Hematopoietic multipotent progenitor cell treated with erythropoietin and hydrocortisone succinate and interleukin-3 and kit ligand, for 8 days (in vitro differentiated cells): ENCODE results near the gene PNKD.

Source experiments
- DNase-seq: peaks from one replicate; pipeline ENCODE4 v3.0.0-alpha.2; 2015

PNKD gene

GRCh38 chr2:218383892-218384519 lies 113.7 kb downstream of the PNKD start:
- DNase-seq: no peak

DNA sequence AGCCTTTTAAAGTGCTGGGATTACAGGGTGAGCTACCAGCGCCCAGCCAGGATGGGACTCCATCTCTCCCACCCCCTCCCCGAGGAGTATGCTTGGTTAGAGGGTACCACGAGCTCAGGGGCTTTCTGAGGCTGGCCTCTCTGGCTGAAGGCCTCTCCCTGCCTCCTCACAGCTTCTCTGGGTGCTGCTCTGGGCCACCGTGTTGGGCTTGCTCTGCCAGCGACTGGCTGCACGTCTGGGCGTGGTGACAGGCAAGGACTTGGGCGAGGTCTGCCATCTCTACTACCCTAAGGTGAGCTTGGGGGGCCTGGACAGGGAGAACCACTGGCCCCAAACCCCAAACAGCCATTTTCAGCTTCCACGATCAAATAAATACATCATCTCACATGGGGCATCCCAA lies 114.7 kb downstream of the PNKD start:
- DNase-seq: no peak

DNA sequence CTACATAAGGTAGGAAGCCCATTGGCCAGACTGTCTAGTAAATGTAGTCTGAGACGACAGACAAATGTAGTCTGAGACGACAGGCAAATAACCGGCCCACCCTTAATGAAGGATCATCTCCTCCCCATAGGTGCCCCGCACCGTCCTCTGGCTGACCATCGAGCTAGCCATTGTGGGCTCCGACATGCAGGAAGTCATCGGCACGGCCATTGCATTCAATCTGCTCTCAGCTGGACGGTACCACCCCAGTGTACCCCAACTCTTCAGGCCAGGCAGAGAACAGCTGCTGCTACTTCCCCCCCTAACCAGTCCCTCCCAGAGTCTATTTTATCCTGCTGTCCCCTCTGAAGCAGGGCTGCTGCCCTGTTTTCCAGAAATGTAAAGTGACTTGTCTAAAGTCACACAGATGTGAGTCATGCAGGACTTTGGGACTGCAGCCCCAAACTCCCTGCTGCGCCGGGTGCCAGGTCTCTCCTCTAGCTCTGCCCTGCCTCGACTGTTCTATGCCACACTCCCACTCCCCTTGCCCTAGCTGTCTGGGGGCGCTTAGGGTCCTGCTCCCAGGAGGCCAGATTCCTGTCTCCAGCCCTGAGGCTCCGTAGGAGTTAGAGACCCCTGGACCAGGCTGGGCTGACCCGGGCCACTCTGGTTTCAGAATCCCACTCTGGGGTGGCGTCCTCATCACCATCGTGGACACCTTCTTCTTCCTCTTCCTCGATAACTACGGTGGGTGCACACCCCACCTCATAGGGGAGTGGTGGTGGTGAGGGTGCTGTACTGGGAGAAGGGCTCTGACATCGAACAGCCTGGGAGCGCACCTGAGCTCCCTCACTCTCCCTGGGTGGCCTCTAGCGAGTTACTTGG lies 116.4 kb downstream of the PNKD start:
- no peak for DNase-seq

DNA sequence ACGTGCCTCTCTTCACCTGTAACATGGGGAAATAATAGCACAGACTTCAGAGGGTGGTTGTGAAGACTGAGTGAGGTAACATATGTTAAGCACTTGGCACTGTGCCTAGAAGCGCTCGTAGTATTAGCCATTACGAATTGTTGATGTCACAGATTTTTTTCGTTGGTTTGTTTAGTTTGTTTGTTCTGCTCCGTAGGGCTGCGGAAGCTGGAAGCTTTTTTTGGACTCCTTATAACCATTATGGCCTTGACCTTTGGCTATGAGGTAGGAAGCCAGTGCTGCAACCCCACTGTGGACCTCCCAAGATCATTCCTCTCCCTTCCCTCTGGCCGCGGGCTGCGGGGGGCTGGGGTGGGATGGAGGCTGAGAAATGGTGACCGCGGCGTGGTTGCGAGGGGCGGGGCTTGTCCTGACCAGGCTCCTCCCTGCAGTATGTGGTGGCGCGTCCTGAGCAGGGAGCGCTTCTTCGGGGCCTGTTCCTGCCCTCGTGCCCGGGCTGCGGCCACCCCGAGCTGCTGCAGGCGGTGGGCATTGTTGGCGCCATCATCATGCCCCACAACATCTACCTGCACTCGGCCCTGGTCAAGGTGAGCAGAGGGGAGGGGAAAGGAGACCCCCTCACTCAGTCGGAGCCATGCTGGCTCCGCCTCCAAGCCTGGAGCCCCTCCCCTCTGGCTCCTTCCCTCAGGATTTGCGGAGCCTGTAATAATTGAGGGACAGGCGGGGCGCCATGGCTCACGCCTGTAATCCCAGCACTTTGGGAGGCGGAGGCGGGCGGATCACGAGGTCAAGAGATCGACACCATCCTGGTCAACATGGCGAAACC lies 117.3 kb downstream of the PNKD start:
- DNase-seq: peak; percentile 51

- DNase-seq: no peak
Observed at GRCh38 chr2:218389333-218390150, 119.2 kb downstream of the PNKD start.

DNA sequence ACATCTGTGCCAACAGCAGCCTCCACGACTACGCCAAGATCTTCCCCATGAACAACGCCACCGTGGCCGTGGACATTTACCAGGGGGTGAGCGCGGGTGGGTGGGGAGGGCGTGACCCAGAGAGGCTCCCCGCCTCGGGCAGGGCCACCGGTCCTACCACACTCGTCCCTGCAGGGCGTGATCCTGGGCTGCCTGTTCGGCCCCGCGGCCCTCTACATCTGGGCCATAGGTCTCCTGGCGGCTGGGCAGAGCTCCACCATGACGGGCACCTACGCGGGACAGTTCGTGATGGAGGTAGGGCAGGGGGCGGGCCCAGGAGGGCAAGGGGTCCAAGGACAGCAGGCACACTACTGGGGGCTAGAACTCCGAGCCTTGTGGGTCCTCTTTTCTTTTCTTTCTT lies 120.9 kb downstream of the PNKD start:
- no peak for DNase-seq

DNA sequence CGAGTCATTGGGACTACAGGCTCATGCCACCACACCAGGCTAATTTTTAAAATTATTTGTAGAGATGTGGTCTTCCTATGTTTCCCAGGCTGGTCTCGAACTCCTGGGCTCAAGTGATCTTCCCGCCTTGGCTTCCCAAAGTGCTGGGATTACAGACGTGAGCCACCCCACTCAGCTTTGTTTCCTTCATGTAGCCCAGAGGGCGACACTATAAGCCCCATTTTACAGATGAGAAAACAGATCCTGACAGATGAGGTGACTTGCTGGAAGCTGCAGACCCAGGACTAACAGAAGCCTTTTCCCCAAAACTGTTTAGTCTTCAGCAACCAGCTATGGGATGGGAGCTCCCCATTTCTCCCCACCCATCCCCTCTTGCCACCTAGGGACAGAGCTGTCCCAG lies 122.1 kb downstream of the PNKD start:
- DNase-seq: no peak

GRCh38 chr2:218392891-218393462 lies 122.7 kb downstream of the PNKD start:
- no peak for DNase-seq

GRCh38 chr2:218393750-218394290 lies 123.5 kb downstream of the PNKD start:
- DNase-seq: peak; percentile 92

GRCh38 chr2:218394298-218395089 lies 124.2 kb downstream of the PNKD start:
- peak; percentile 75 for DNase-seq

- DNase-seq: no peak
Observed at GRCh38 chr2:218395090-218395444, 124.7 kb downstream of the PNKD start.

DNA sequence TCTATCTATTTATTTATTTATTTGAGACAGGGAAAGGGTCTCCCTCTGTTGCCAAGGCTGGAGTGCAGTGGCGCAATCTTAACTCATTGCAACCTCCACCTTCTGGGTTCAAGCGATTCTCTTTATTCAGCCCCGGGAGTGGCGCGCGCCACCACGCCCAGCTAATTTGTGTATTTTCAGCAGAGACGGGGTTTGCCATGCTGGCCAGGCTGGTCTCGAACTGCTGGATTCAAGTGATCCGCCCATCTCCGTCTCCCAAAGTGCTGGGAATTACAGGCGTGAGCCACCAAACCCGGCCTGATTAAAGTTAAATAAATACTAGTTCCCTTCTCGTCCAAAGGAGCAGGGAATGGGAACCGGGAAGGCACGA lies 125.1 kb downstream of the PNKD start:
- DNase-seq: peak; percentile 72

GRCh38 chr2:218395826-218396687 lies 125.7 kb downstream of the PNKD start:
- peak; percentile 98 for DNase-seq
